Left renal pelvis (tissue), 4 donors: ENCODE data around the gene CALML3. TPM values are rescaled to one million over a fixed set of nuclear protein-coding genes. Genes with fewer than 3 reads are reported as not detected.
"Not testable (repeated sequence)": the region's sequence is repeated elsewhere in the genome, so short reads cannot be mapped to it uniquely, and the experiment has no call there.

Source experiments
- DNase-seq, 4 donors: peaks; one replicate each; pipeline ENCODE4 v3.0.0-alpha.2; 2013; ENCODE audit warnings: low read depth in 4 of 4, low spot score in 3 of 4
- polyA plus RNA-seq, 4 donors: library from polyadenylated mRNA; unstranded; fragments of 120-200 nt; gene quantifications; one replicate each; pipeline ENCODE4 v1.2.1, GENCODE V29; 2013; ENCODE audit not compliant: insufficient read length in 4 of 4

The CALML3 gene
- polyA plus RNA-seq, 4 donors, result 0.11 TPM; not detected in 3

DNA sequence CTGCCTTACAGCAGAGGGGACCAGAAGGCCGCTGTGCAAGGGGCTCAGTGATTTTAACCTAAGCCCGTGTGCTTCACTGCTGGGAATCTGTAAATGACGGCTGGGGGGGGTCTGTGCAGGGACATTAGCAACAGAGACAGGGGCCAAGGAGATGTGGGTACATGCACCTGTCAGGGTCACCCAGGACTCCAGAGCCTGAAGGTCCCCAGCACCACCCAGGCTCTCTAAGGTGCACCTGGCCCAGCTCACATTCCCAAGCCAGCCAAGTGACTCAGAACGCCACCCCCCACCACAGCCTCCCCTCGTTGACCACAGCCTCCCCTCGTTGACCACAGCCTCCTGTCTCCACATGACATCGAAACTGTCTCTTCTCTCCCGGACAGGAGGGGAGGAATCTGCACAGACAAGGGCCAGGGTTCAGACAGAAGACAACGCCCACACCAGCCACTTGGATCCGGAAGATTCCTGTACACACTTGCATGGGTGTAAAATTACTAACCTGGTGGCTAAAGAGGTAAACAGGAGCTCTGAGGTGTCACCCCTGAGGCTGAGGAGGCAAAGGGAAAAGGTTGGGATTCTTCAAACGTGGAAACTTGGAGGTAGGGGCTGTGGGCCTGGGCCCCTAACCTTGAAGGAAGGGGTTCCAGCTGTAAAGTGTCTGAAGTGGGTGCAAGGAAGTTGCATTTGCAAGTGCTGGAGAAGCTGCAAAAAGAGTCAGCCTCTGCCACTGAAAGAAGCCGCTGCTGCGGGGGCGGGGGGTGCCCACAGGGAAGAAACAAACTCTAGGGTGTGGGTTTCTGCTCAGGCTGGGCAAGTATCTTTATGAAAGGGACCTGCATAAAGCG, 27.0 kb downstream of the CALML3 start:
- DNase-seq, result no peak

DNA sequence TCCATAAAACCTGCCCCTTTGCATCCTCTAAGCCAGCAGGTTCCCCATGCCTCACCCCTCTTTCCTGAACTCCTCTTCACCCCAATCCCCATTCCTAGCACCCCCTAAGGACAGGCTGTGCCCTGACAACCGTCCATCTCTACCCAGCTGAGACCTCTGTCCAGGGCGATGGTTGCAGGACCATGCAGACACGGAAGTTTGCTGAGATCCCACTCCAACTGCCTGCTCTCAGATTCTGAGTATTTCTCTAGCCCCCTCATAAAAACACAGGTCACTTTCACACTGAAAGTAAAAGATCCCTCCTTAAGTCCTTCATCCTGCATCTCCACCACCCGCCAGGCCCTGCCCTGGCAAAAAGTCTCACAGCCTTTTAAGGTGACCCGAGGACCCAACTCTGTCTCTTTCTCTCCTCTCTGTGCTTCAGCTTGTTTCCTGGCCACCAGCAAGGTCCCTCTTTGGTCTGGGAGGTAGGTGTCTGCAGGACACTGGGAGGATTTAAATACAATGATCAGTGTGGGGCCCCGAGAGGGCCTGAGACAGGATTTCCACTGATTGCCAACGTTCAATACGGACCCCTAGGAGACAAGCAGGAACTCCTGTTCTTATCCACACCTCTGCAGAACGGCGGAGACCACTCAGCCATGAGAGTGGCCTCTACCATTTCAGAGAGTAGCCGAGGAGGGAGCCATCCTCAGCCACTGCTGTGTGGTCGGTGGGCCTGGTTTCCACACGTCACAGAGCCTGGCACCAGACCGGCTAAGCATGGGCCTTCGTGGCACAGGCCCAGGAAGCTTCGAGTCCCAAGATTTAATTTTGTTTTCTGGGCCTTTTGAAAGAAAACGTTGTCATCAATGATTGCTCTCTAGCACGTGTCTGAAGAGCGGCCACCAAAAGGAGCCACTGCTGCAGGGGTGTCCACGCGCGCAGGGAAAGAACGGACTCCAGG, 27.9 kb downstream of the CALML3 start:
- DNase-seq, result no peak

DNA sequence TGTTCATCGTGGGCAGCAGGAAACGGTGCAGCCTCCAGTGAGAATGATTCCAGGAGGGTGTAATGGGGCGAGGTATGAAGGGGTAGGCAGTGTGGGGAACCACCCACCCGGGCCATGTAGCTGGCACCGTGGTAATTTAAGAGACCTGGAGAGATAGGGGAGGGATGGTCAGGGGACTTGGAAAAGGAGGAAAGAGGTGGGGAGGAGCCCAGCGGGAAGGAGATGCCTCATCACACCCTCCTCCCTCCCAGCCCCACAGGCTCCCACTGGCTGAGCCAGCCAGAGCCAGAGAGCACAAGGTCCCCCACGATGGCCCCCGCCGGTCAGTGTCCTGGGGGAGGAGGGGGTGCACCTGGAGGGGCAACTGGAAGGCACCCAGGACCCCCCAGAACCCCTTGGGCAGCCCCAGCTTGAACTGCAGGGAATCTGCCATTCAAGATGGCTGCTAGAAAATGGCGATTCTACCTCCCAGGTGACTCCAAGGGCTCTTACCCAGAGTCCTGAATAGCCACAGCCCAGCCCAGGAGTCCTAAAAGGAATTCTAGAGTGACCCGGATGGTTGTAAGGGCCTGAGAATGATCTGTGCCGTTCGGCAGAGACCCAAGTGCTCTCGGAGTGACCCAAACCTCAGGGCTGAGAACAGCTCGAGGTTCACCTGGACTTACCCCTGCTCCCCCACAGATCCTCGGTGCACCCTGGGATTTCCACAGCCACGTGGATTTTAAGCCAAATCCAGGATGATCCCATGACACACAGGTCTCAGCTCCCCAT, 28.8 kb downstream of the CALML3 start:
- DNase-seq, result no peak

DNA sequence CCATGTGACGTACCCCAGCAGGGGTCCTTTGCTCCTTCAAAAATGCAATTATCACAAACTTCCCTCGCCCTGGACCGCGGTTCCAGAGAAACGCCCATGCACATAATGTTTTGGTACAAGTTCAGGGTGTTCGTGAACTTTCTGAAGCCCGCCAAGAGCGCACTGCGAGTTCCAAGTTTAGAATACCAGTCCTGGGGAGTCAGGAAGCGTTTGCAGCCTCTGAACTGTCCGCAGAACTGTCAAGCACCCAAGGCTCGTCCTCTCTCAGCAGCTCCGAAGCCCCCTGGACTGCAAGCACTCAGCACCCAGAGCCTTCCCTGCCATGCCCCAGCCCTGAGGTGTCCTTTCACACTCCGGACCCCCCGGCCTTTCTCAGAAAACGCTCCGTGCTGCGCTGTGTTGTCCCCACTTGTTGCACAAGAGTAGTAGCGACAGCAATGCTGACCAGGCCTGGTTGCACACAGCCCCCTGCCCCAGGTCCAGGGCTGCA, 30.3 kb downstream of the CALML3 start:
- no peak for DNase-seq

GRCh38 chr10:5555881-5556280, 31.1 kb downstream of the CALML3 start:
- no peak for DNase-seq

GRCh38 chr10:5556576-5556975, 31.8 kb downstream of the CALML3 start:
- DNase-seq, result no peak

DNA sequence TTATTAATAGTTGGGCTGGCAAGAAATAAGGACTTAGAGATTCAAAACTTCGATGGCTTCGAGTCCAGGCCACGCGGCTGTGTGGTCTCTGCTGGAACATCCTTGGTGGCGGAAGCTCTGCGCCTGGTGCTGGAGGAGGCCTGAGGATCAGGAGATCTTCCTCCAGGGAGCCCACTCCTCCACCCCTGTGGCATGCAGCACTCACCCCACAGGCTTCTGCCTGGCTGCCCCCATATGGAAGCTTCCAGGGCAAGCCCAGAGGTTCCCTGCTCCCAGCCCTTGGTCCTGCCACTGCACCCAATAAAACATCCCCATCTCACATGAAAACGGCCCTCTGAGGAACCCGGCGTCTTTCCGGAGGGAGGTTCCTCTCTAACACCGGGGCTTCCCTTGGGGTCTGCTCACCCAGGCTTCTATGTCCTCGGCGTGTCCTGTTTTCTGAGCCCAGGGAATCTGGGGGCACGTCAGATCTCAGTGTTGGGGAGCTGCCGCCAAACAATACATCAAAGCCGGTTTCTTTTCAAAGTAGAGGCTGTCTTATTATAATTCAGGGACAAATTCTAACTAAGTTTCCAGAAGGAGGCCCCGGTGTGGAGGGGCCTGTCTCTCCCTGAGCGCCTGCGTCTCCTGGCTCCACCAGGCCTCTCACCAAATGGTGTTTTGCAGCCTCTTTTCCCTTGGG, 32.4 kb downstream of the CALML3 start:
- no peak for DNase-seq

GRCh38 chr10:5557799-5558771, 33.3 kb downstream of the CALML3 start:
- DNase-seq, result no peak

GRCh38 chr10:5559022-5559421, 34.3 kb downstream of the CALML3 start:
- not testable (repeated sequence) for DNase-seq

DNA sequence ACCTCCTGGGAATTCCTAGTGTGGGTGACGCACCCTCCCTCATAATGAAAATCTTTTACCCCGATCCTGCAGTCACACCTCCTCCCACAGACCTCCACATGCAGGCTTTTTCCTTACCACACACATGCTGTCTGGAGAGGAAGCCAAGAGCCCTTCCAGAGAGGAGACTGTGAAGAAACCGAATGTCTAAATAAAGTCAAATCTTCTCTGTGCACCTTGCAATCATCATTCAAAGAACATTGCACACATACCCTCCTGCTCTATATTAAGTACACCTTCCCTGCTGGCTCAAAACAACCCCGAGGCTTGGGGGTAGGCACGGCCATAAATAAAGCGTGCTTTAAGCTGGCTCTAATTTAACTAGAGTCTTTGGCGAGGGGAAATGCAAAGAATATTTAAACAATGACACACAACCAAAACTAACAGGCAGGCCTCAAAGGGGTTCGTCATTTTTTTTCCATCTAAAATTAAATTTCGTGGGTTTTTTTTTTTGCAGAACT, 34.9 kb downstream of the CALML3 start:
- DNase-seq, result no peak

- no peak for DNase-seq
These were observed 35.5 kb downstream of the CALML3 start for GRCh38 chr10:5560142-5560816.

DNA sequence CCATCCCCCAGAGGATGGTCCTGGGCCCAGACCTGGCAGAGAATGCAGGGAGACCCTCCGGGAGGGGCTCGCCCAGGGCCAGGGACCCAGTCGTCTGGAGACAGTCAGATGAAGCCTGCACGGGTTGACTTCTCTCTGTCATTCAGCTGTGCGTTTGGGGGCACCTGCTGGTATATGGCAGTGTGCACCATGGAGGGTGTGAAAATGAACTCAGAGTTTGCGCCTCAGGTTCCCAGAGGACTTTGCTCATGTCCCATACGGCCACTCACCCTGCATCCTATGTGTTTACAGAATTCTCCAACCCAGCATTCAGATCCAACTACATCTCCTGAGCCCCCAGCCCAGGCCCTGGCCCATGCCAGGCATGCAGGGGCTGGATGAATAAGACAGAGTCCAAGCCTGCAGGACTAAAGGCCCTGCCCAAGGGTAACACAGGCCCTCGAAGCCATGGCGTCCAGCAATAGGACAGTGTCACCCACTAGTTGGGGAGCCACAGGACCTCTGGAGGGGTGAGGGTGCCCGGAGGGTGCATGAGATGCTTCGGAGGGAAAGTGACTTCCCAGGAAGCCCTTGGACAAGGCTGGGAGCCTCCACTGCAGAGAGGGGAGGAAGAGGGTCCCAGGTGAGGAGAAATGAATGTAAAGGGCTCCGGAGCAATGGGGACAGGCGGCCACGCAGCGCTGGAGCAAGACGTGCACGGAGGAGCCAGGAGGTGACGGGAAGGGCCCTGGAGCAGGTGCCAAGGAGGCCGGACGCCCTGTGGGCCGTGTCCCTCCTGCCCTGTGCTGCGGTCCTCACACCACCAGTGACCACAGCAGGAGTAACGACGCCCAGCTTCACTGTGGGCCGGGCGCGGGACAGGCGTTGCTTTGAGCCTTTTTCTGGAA, 36.3 kb downstream of the CALML3 start:
- DNase-seq, result no peak

DNA sequence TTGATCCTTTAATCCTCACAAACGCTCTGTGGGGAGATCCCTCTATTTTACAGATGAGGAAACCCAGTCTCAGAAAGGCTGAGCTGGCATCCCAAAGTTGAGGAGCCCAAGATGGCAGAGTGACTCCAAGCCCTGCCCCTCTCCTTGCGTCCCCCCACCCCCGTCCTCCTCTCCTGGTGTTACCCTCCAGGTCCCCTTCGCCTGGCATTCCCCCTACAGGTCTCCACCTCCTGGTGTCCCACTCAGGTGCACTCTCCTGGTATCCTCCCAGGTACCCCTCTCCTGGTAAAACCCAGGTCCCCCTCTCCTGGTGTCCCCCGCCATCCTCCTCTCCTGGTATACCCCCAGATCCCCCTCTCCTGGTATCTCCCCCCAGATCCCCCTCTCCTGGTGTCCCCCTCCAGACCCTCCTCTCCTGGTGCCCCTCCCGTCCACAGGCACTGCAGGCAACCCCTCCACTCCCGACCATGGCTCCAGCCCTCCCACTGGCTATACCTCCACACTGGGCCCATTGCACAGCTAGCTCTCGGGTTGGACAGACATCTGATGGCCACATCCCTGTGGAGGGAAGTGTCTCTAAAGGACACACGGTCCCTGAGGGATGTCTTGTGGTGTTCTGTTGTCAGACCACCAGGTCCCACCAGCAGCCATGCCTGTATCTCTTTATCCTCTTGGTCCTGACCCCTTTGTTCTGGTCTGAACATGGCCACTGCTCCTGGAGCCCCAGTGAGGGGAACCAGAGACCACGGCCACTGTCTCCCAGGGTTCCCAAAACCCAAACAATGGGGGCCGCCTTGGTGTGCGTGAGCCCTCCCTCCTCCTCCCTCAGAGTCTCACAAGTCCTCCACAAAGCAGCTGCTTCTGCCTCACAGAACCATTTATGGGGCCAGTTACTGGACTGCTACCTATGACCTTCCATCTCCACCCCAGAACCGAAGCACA, 37.2 kb downstream of the CALML3 start:
- no peak for DNase-seq

DNA sequence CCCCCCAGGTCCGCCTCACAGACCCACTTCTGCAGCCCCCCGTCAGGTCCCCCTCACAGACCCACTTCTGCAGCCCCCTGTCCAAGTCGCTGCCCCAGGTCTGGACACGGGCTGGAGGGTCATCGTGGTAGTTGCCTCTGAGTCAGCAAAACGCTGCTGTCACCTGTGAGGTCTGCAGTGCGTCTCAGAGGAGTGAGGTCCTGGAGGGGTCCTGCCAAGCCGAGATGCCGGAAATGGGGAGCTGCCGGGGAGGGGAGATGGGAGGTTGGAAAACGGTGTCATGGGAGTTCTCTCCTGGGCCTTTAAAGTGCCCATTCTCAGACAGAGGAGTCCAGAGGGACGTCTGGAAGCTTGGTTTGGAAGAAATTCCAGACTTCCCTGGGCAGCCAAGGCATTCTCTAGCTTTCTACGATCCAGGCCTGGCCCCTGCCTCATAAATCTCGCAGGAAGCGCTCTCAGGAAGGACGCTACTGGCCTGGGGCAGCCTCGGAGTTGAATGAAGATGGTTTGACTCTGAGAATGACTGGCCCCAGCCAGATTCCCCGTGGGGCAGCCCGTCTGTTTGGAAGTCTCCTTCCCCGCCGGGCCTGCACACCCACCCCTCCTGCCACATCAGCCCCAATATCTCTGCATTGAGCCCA, 38.7 kb downstream of the CALML3 start:
- no peak for DNase-seq

DNA sequence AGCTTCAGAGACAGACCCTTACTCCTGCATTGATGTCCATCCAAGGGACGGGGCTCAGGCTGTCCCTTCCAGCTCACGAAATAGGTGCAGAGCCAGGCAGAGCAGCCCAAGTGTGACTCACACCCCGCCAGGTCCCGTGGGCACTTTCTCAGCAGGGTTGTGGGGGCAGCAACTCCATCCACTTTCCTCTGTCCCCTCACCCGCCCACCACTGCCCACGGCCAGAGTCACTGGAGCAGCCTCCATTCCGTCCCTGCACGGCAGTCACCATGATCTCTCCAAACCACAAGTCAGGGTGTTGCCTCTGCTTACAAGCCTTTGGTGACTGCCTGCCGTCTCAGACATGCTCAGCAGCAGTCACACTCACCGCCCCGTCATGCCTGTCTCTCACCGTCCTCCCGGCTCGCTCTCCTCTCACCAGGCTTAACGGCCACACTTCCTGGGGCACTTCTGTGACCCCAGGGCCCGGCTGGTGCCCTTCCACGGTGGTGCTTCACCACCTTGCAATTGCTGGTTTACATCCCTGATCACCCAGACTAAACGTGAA, 39.3 kb downstream of the CALML3 start:
- DNase-seq, result no peak
